ENCODE measurements around the gene TECTB.

GRCh38 chr10:112235141-112235540 is 48.1 kb upstream of the TECTB start:
- TF ChIP-seq POLR2A (IDR thresholded peaks at IDR 0.05) (no peak), CTCF (IDR thresholded peaks at IDR 0.05) (no peak)
